SK-N-SH (cell line): Measurements from ENCODE around the gene BAD. TPM values are rescaled to one million over a fixed set of nuclear protein-coding genes. Genes with fewer than 3 reads are reported as not detected.

Experiments
- CTCF ChIA-PET: fragments of 300-600, 350-600 bp; formaldehyde crosslinking; extraction: SDS; loops from one replicate; lab custom pipeline; 2021; lab: Yijun Ruan, JAX
- POLR2A ChIA-PET: fragments of 350-600 bp; sonication (Branson Sonifier 250); formaldehyde crosslinking; extraction: SDS; loops from one replicate; lab custom pipeline; 2020; ENCODE audit warnings: antibody characterized with exemption, inconsistent platforms; lab: Yijun Ruan, JAX
- DNase-seq: peaks from one replicate; pipeline ENCODE4 v3.0.0; 2012
- H2AFZ ChIP-seq: fragments of 200-600 bp; sonication (generic); 2 replicates; pipeline ENCODE4 v1.8.1; 2016; ENCODE audit warnings: antibody characterized with exemption, mild to moderate bottlenecking, low read depth
- H3F3A ChIP-seq: fragments of 200-600 bp; sonication (generic); replicated peaks from 2 replicates; pipeline ENCODE3; 2016; ENCODE audit warnings: antibody characterized with exemption, mild to moderate bottlenecking; ENCODE audit not compliant: insufficient read depth
- H3K27ac ChIP-seq, 2 experiments: fragments of 200-500 bp in 1 of 2; fragments of 200-600 bp in 1 of 2; sonication (Bioruptor generic) in 1 of 2; sonication (generic), shearing (Covaris generic) in 1 of 2; 2 replicates each; pipeline versions ENCODE4 v1.5.1 to v1.6.1; 2014 to 2016; ENCODE audit warnings: low read depth in 2 of 2, inconsistent platforms in 1 of 2, low read length in 1 of 2, mild to moderate bottlenecking in 1 of 2, mixed read lengths in 1 of 2
- H3K27me3 ChIP-seq: fragments of 200-600 bp; sonication (generic), shearing (Covaris generic); 2 replicates; pipeline ENCODE4 v1.6.1; 2016; ENCODE audit warnings: mixed run types; ENCODE audit not compliant: insufficient read depth
- H3K36me3 ChIP-seq, 2 experiments: fragments of 200-500 bp in 1 of 2; fragments of 200-600 bp in 1 of 2; sonication (Bioruptor generic) in 1 of 2; sonication (generic) in 1 of 2; replicated peaks in 1 of 2; 2 replicates each; pipeline versions ENCODE3 to v1.5.1; 2014 to 2016; ENCODE audit warnings: low read length in 1 of 2, mild to moderate bottlenecking in 1 of 2; ENCODE audit not compliant: insufficient read depth in 2 of 2, control insufficient read depth in 1 of 2
- H3K4me1 ChIP-seq, 2 experiments: fragments of 200-500 bp in 1 of 2; fragments of 200-600 bp in 1 of 2; sonication (Bioruptor generic) in 1 of 2; sonication (generic), shearing (Covaris generic) in 1 of 2; 2 replicates each; pipeline versions ENCODE4 v1.5.1 to v1.6.1; 2014 to 2016; ENCODE audit warnings: low read depth in 1 of 2, low read length in 1 of 2, mixed run types in 1 of 2; ENCODE audit not compliant: insufficient read depth in 2 of 2, control insufficient read depth in 1 of 2
- H3K4me2 ChIP-seq: fragments of 200-600 bp; sonication (generic), shearing (Covaris generic); 2 replicates; pipeline ENCODE4 v1.6.1; 2017; ENCODE audit warnings: mixed run types
- H3K4me3 ChIP-seq, 2 experiments: fragments of 200-500 bp in 1 of 2; fragments of 200-600 bp in 1 of 2; sonication (Bioruptor generic) in 1 of 2; sonication (generic), shearing (Covaris generic) in 1 of 2; 2 replicates each; pipeline versions ENCODE4 v1.5.1 to v1.8.1; 2014 to 2016; ENCODE audit warnings: low read depth in 2 of 2, inconsistent platforms in 1 of 2, low read length in 1 of 2, mild to moderate bottlenecking in 1 of 2, mixed read lengths in 1 of 2, moderate library complexity in 1 of 2
- H3K79me2 ChIP-seq: fragments of 200-600 bp; sonication (generic); 2 replicates; pipeline ENCODE4 v1.8.1; 2017; ENCODE audit warnings: mild to moderate bottlenecking; ENCODE audit not compliant: insufficient read depth
- H3K9ac ChIP-seq: fragments of 200-600 bp; sonication (generic); 2 replicates; pipeline ENCODE4 v1.6.1; 2017; ENCODE audit warnings: mixed run types
- H3K9me2 ChIP-seq: fragments of 200-600 bp; sonication (generic); 2 replicates; pipeline ENCODE4 v1.6.1; 2017; ENCODE audit warnings: mixed run types
- H3K9me3 ChIP-seq: fragments of 200-600 bp; sonication (generic); 2 replicates; pipeline ENCODE4 v1.6.1; 2017; ENCODE audit warnings: mixed run types, mild to moderate bottlenecking, moderate library complexity
- H4K20me1 ChIP-seq: fragments of 200-600 bp; sonication (generic); 2 replicates; pipeline ENCODE4 v1.6.1; 2017; ENCODE audit warnings: mild to moderate bottlenecking, mixed run types; ENCODE audit not compliant: insufficient read depth
- EP300 ChIP-seq, 2 experiments: IDR thresholded peaks; 2 replicates each; pipeline versions ENCODE4 v1.4.0 to v1.6.1; 2012; ENCODE audit warnings: borderline replicate concordance in 1 of 2, low read depth in 1 of 2, low read length in 1 of 2
- FOSL2 ChIP-seq: IDR thresholded peaks from 2 replicates; pipeline ENCODE4 v1.4.0; 2012; ENCODE audit warnings: low read depth, mild to moderate bottlenecking, moderate library complexity, borderline replicate concordance
- GABPA ChIP-seq: IDR thresholded peaks from 2 replicates; pipeline ENCODE4 v1.4.0; 2012; ENCODE audit warnings: low read depth, mild to moderate bottlenecking
- NFIC ChIP-seq: IDR thresholded peaks from 2 replicates; pipeline ENCODE4 v1.4.0; 2012; ENCODE audit warnings: borderline replicate concordance
- POLR2AphosphoS5 ChIP-seq: IDR thresholded peaks from 2 replicates; pipeline ENCODE4 v1.6.1; 2012; ENCODE audit warnings: low read depth, low read length
- RCOR1 ChIP-seq: fragments of 150-350 bp; IDR thresholded peaks from 2 replicates; pipeline ENCODE4 v1.6.1; 2017; ENCODE audit warnings: antibody characterized with exemption, low read length
- RFX5 ChIP-seq: IDR thresholded peaks from 2 replicates; pipeline ENCODE4 v1.6.1; 2012; ENCODE audit warnings: mild to moderate bottlenecking, improper control_type of control experiment, low read length
- SIN3A ChIP-seq: IDR thresholded peaks from 2 replicates; pipeline ENCODE4 v1.6.1; 2012; ENCODE audit warnings: low read depth, mild to moderate bottlenecking, low read length, moderate library complexity, borderline replicate concordance
- TAF1 ChIP-seq: IDR thresholded peaks from 2 replicates; pipeline ENCODE4 v1.6.1; 2012; ENCODE audit warnings: low read depth, mild to moderate bottlenecking, low read length, moderate library complexity, borderline replicate concordance
- TCF12 ChIP-seq: IDR thresholded peaks from 2 replicates; pipeline ENCODE4 v1.4.0; 2012
- TEAD4 ChIP-seq: IDR thresholded peaks from 2 replicates; pipeline ENCODE4 v1.4.0; 2012; ENCODE audit warnings: mild to moderate bottlenecking, borderline replicate concordance; ENCODE audit not compliant: insufficient read depth
- YY1 ChIP-seq: IDR thresholded peaks from 2 replicates; pipeline ENCODE4 v1.4.0; 2012; ENCODE audit warnings: low read depth, mild to moderate bottlenecking
- WGBS: methylation state at CpG from one replicate; pipeline ENCODE4 v1.1.6; 2017; ENCODE audit warnings: low lambda C conversion rate; 5-methylcytosine and 5-hydroxymethylcytosine counted together
- polyA plus RNA-seq, 3 experiments: library from polyadenylated mRNA; depleted of rRNA; stranded (reverse); fragments of >200 nt; gene quantifications; 2 replicates each; pipeline ENCODE4 v1.2.3, GENCODE V29; 2012
- TF ChIP-seq, protein P1 (sequence below): IDR thresholded peaks from 2 replicates; pipeline ENCODE4 v1.4.0; 2012; ENCODE audit warnings: low read depth
- TF ChIP-seq, protein P2 (sequence below): IDR thresholded peaks from 2 replicates; pipeline ENCODE4 v1.4.0; 2012; ENCODE audit warnings: low read depth, borderline replicate concordance
- TF ChIP-seq, protein P3 (sequence below): fragments of 150-350 bp; IDR thresholded peaks from 2 replicates; pipeline ENCODE4 v1.6.1; 2017; ENCODE audit warnings: antibody characterized with exemption, low read length, low read depth, borderline replicate concordance
- TF ChIP-seq, protein P4 (sequence below): IDR thresholded peaks from 2 replicates; pipeline ENCODE4; 2012
- TF ChIP-seq, protein P5 (sequence below): IDR thresholded peaks from 2 replicates; pipeline ENCODE4 v1.6.1; 2012; ENCODE audit warnings: mild to moderate bottlenecking, low read depth, low read length, moderate library complexity

Gene BAD
- polyA plus RNA-seq, 1 of the 3 experiments (the other 2 are of a cell fraction), result 80.9 TPM

DNA sequence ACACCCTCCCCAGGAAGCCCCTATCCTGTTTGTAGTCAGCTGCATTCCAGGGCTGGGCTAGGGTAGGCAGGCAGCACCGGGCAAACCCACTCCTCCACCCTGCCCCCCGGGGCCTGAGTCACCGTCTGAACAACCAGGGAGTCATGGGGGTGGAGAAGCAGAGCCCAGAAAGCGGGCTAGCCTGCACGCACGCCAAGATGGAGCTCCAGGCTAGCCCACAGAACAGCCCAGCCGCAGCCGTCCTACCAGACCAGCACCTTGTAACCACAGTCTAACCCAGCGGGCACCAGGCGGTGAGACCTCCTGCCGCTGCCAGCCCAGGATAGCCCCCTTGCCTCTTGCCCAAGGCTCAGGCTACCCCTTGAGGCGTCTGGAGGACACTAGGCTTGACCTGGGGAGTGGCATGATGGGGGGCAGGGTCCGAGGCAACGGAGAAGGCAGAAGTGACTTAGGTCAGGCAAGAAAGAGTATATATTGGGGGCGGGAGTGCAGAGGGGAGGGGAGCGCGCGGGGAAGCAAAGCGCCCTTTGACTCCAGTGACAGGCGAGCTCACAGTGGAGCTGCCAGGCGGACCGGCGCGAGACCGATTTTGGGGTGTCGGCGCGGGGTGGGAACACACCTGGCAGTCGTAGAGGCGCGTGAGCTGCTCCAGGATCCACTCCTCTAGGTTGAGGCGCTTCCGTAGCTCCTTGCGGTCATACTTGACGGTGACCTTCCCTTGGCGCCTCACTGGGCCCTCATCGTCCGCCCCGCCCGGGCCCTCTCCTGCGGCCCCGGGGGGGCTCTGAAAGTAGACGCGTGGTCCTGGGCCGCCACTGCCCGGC lies 38.5 kb downstream of the BAD start:
- H3K27ac ChIP-seq, result peak overlapping the region; percentile 63 to 89
- TF ChIP-seq POLR2AphosphoS5 (peak; percentile 16), RCOR1 (peak; percentile 46; the same call in 1 of the 2 replicates), RFX5 (no peak), SIN3A (peak; percentile 24; the same call in 1 of the 2 replicates), TCF12 (0 out of 2 replicates have a peak, but pooled peaks have one; percentile 22), FOSL2 (peak; percentile 90; the same call in 1 of the 2 replicates), YY1 (peak; percentile 65; the same call in 1 of the 2 replicates)
- TF ChIP-seq, protein P1, sequence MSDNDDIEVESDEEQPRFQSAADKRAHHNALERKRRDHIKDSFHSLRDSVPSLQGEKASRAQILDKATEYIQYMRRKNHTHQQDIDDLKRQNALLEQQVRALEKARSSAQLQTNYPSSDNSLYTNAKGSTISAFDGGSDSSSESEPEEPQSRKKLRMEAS, result peak; percentile 55; the same call in 1 of the 2 replicates
- TF ChIP-seq, protein P2, sequence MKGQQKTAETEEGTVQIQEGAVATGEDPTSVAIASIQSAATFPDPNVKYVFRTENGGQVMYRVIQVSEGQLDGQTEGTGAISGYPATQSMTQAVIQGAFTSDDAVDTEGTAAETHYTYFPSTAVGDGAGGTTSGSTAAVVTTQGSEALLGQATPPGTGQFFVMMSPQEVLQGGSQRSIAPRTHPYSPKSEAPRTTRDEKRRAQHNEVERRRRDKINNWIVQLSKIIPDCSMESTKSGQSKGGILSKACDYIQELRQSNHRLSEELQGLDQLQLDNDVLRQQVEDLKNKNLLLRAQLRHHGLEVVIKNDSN, result no peak
- TF ChIP-seq, all 33 proteins: peak for 7
- Histone ChIP-seq H3K27me3 (no peaks in the 10 kb centered on the region), H3K4me2 (peak overlapping the region; percentile 77), H3K9ac (peak overlapping the region; percentile 72), H3K79me2 (peaks cover 48% of the 10 kb centered on the region), H3K9me2 (no peaks in the 10 kb centered on the region), H3K36me3 (peaks cover 10 to 14% of the 10 kb centered on the region in 2 experiments), H4K20me1 (no peaks in the 10 kb centered on the region), H3K4me3 (peak overlapping the region; percentile 75 to 98), H3F3A (peaks cover 11% of the 10 kb centered on the region), H3K9me3 (no peaks in the 10 kb centered on the region), H3K4me1 (peaks cover 9 to 44% of the 10 kb centered on the region in 2 experiments; a peak in 2 of 4 replicates), H2AFZ (no peak overlapping the region)
- ChIA-PET POLR2A (interaction anchor here (1.0 to 12.4 kb wide), 9 partner anchors 15 to 65 kb away, joined by 3 to 112 read pairs (median 3); partner anchors contain the start of gene ESRRA), CTCF (interaction anchor here (1.0 to 3.4 kb wide), 6 partner anchors 13 to 1084 kb away, joined by 3 to 20 read pairs (median 8); partner anchors contain the start of genes DNAJC4 and ESRRA)
- peak; percentile 58 for DNase-seq
- 2% methylated on average over 16 of the region's 46 CpGs for WGBS

DNA sequence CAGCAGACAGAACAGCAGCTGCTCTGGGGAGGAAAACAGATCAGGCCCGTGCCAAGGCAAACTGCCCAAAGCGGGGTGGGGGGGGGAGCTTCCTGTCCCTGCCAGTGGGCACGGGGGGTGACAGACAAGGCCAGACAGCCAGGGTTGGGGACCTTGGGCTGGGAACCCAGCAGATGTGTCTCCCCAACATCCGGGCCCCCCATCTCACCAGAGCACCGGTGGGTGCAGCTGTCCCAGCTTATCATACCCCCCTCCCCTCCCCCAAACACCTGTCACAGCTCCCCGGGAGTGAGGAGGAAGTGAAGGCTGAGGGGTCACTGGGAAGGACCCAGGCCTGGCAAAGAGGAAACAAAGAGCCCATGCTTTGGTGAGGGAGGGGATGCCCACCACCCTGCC lies 39.1 kb downstream of the BAD start:
- peaks cover 10 to 14% of the 10 kb centered on the region in 2 experiments for H3K36me3 ChIP-seq
- H3K9me2 ChIP-seq, result no peaks in the 10 kb centered on the region
- TF ChIP-seq TEAD4, result 0 out of 2 replicates have a peak, but pooled peaks have one; percentile 15
- TF ChIP-seq, protein P3, sequence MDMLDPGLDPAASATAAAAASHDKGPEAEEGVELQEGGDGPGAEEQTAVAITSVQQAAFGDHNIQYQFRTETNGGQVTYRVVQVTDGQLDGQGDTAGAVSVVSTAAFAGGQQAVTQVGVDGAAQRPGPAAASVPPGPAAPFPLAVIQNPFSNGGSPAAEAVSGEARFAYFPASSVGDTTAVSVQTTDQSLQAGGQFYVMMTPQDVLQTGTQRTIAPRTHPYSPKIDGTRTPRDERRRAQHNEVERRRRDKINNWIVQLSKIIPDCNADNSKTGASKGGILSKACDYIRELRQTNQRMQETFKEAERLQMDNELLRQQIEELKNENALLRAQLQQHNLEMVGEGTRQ, result no peak
- TF ChIP-seq RFX5, result no peak
- peak in 1 of 2 experiments; percentile 32; a peak in 1 of 4 replicates for TF ChIP-seq EP300 (IDR thresholded peaks at IDR 0.05; ENCODE audit: borderline replicate concordance in 1 of 2, low read depth in 1 of 2, low read length in 1 of 2)
- TF ChIP-seq, protein P4, sequence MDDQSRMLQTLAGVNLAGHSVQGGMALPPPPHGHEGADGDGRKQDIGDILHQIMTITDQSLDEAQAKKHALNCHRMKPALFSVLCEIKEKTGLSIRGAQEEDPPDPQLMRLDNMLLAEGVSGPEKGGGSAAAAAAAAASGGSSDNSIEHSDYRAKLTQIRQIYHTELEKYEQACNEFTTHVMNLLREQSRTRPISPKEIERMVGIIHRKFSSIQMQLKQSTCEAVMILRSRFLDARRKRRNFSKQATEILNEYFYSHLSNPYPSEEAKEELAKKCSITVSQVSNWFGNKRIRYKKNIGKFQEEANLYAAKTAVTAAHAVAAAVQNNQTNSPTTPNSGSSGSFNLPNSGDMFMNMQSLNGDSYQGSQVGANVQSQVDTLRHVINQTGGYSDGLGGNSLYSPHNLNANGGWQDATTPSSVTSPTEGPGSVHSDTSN, result peak; percentile 26
- TF ChIP-seq GABPA, result peak; percentile 28; the same call in 1 of the 2 replicates
- TF ChIP-seq, protein P5, sequence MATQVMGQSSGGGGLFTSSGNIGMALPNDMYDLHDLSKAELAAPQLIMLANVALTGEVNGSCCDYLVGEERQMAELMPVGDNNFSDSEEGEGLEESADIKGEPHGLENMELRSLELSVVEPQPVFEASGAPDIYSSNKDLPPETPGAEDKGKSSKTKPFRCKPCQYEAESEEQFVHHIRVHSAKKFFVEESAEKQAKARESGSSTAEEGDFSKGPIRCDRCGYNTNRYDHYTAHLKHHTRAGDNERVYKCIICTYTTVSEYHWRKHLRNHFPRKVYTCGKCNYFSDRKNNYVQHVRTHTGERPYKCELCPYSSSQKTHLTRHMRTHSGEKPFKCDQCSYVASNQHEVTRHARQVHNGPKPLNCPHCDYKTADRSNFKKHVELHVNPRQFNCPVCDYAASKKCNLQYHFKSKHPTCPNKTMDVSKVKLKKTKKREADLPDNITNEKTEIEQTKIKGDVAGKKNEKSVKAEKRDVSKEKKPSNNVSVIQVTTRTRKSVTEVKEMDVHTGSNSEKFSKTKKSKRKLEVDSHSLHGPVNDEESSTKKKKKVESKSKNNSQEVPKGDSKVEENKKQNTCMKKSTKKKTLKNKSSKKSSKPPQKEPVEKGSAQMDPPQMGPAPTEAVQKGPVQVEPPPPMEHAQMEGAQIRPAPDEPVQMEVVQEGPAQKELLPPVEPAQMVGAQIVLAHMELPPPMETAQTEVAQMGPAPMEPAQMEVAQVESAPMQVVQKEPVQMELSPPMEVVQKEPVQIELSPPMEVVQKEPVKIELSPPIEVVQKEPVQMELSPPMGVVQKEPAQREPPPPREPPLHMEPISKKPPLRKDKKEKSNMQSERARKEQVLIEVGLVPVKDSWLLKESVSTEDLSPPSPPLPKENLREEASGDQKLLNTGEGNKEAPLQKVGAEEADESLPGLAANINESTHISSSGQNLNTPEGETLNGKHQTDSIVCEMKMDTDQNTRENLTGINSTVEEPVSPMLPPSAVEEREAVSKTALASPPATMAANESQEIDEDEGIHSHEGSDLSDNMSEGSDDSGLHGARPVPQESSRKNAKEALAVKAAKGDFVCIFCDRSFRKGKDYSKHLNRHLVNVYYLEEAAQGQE, result no peak
- TF ChIP-seq TAF1, result no peak
- TF ChIP-seq NFIC, result 0 out of 2 replicates have a peak, but pooled peaks have one; percentile 16
- ChIA-PET CTCF (interaction anchor here (1.0 to 3.4 kb wide), 6 partner anchors 15 to 1084 kb away, joined by 3 to 20 read pairs (median 8); partner anchors contain the start of genes DNAJC4 and ESRRA), POLR2A (interaction anchor here (1.0 to 12.4 kb wide), 7 partner anchors 18 to 64 kb away, joined by 3 to 112 read pairs (median 3); partner anchors contain the start of gene ESRRA)
- no peak overlapping the region for H2AFZ ChIP-seq
- H3K9me3 ChIP-seq, result no peaks in the 10 kb centered on the region
- peaks cover 13% of the 10 kb centered on the region for H3F3A ChIP-seq
- H3K27ac ChIP-seq, result peak overlapping the region; percentile 63 to 89
- H4K20me1 ChIP-seq, result no peaks in the 10 kb centered on the region
- H3K79me2 ChIP-seq, result peaks cover 48% of the 10 kb centered on the region
- H3K4me2 ChIP-seq, result peak overlapping the region; percentile 77
- WGBS, result 0% methylated on average over 5 of the region's 6 CpGs
- no peak for DNase-seq
- H3K4me3 ChIP-seq, result peak overlapping the region; percentile 75 to 98
- peaks cover 10 to 39% of the 10 kb centered on the region in 2 experiments; a peak in 2 of 4 replicates for H3K4me1 ChIP-seq
- no peaks in the 10 kb centered on the region for H3K27me3 ChIP-seq
- H3K9ac ChIP-seq, result peak overlapping the region; percentile 72; the same call in 1 of the 2 replicates
